SIG-M5 treated with dmso at 0.1 percent for 504 hours (cell line): Measurements from ENCODE around the gene FHOD3.
"Not testable (repeated sequence)": the region's sequence is repeated elsewhere in the genome, so short reads cannot be mapped to it uniquely, and the experiment has no call there.

Experiments used
- DNase-seq: peaks from one replicate; lab custom pipeline; 2025; ENCODE audit not compliant: unreplicated experiment; lab: John Stamatoyannopoulos, UW

FHOD3 gene

DNA sequence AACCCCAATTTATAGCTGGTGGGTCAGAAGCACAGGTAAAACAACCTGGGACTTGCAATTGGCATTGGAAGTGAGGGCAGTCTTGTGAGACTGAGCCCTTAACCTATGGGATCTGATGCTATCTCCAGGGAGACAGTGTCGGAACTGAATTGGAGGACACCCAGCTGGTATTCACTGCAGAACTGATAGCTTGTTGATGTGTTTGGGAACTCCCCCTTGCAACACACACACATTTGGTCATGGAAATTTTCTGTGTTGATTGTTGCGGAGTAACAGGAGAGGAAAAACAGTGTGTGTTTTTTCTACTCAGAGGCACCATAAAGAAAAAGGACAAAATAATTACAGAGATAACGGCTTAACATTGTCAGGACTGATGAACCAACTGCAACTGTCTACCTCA lies 515.2 kb downstream of the FHOD3 start:
- DNase-seq, result no peak

DNA sequence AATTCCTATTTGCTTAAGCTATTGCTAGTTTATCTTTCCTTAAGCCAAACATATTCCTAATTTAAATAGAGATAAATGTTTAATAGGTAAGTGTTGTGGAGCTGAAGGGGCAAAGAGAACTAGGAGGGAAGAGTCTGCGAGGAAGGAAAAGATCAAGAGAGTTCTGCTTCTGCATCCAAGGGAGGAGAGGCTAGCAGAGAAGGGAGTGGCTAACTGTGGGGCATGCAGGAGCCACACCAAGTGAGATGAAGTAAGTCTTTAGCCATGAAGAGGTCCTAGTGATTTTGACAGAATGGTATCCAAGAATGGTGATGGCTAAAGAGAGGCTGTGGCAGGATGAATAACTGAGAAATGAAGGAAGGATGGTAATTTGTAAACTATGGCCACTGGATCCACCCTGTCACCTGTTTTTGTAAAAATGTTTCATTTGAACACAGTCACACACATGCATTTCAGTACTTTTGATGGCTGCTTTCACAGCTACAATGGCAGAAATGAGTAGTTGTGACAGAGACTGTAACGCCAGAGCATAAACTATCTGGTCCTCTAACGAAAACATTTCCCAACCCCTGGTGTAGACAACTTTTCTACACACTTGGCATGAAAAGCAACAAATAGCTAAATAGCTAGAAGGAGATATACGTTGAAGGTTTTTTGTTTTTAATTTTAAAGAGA lies 515.7 kb downstream of the FHOD3 start:
- DNase-seq, result no peak

DNA sequence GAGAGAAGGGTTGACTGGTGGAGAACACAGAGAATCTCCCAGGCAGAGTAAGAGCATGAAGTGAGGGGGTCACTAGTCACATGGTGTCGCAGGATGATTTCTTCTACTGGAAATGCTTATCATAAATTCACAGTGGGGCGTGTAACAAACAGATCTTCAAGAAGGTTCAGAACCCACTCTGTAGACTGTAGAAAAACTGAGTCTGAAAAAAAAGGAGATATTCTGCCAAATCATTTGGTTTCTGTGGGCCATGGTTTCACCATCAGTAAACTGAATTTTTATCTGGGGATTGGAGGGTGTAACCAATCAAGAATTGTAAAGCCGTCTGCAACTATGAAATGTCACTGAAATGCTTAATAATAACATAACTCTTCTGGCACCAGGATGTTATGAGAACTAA lies 516.3 kb downstream of the FHOD3 start:
- DNase-seq, result no peak

DNA sequence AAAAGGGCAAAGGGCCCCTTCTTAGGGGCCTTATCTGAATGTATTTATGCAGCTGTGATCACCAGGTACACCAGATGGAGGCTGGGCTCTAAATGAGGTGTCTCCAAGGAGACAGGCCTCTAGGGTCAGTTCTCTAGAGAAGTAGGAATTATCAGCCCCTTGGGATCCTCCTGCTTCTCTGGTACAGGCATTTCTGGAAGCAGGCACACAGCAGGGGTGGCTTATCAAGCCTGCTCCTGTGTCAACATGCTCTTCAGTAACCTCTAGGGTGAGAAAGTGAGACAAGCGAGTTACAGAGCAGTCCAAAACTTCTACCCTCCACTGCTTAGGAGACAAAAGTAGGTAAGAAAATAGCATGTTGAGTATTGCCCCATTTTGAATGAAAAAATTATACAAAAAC lies 517.5 kb downstream of the FHOD3 start:
- no peak for DNase-seq

DNA sequence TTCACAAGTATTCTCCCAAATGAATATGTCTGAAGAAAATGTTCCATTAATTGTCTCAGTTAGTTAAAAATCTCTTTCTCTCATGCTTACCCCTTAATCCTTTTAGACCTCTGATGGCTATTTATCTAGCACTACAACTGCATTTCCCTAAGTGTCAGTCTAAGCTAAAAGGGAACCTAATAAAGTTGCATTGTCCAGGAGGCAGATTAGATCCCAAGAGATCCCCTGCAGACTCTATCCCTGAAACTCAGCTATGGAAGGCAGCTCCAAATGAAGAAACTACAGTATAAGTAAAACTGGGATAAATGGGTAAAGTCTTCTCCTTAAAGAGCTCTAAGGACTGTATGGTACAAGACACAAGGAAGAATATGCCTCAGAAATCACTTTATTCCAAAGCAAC lies 518.6 kb downstream of the FHOD3 start:
- DNase-seq, result not testable (repeated sequence)

DNA sequence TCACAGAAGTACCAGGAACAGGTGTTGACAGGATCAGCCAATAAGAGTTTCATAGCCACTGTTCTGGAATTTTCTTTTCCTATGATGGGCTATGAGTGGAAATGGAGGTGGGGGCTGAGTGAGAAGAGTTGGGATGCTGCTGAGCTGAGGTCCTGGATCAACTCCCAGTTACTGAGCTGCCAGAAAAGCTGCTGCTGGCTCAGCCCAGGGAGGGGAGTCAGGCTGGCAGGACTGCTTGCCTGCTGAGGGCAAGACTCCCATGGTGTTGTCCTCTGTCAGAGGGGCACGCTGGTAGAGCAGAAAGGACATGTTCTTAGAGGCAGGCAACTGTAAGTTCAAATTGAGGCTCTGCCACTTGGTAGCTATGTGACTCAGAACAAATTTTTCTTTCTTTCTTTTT lies 519.5 kb downstream of the FHOD3 start:
- DNase-seq, result no peak

DNA sequence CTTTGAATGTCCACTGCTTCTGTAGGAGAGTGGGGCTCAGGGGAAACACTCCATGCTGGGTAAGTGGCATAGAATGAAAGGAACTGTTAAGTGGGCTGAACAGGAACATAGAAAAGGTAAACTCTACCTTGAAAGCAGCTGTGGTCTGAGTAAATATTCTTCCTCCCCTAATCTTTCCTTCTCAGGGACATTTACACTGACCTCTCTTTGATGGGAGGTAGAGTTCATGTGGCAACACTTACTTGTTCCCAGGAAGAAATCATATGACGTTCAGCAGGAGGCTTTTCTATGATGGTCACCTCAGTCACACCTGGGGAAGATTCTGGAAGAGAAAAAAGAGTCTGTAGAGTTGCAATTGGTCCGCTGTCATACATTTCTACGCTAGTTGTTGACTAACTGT lies 521.1 kb downstream of the FHOD3 start:
- no peak for DNase-seq

DNA sequence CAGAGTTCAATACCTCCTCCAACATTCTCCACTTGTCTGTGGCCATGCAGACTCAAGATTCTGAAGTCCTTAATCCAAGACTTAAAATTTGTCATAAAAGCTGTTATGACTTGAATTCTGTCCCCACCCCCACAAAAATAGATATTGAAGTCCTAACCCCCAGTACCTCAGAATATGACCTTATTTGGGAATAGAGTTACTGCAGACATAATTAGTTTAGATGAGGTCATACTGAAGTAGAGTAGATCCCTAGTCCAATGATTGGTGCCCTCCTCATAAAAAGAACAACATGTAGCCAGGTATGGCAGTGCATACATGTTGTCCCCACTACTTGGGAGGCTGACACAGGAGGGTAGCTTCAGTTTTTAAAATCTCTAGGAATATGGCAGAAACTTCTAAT lies 522.1 kb downstream of the FHOD3 start:
- no peak for DNase-seq

DNA sequence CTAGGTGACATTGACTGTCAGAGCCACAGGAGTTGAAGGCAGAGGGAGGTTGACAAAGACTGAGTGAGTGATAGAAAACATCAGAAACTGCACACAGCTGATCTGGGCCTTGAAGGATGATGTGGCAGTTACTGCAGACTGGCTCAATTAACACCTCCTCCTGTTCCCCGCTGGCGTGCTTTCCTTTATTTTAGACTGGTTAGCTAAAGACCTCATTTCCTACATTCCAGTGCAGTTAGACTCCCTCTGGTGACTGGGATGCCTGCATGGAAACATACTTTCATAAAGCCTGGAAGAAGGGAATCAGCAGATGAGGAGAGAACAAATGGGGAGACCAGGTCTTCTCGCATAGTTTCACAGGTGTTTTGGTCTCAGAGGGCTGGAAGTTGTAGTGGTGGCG lies 524.2 kb downstream of the FHOD3 start:
- DNase-seq, result no peak

DNA sequence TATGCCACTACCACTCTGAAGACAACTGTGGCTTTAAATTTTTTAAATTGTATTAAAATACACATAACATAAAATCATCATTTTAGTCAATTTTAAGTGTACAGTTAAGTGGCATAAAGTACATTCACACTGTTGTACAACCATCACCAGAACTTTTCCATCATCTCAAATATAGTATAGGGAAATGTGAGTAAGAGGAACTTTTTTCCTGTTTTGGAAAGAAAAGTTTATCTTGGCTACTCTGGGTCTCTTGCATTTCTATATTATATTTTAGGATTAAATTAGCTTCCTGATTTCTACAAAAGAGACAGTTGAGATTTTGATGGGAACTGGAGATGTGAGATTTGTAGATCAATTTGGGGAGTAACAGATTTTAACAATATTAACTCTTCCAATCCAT lies 528.0 kb downstream of the FHOD3 start:
- DNase-seq, result no peak

DNA sequence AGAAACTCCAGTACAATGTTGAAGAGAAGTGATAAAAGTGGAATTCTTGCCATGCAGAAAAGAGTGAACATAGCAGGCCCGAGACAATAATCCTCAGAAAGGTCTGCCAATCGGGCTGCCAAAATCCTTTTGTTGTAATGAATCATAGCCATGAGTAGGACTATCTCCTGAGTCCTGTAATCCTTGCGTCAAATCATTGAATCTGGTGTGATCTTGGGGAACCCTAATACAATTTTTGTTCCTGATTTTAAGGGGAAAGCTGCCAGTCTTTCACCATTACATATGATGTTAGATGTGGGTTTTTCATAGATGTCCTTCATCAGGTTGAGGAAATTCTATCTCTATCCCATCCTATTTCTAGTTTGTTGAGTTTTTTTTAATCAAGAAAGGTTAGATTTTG lies 529.0 kb downstream of the FHOD3 start:
- DNase-seq, result no peak

DNA sequence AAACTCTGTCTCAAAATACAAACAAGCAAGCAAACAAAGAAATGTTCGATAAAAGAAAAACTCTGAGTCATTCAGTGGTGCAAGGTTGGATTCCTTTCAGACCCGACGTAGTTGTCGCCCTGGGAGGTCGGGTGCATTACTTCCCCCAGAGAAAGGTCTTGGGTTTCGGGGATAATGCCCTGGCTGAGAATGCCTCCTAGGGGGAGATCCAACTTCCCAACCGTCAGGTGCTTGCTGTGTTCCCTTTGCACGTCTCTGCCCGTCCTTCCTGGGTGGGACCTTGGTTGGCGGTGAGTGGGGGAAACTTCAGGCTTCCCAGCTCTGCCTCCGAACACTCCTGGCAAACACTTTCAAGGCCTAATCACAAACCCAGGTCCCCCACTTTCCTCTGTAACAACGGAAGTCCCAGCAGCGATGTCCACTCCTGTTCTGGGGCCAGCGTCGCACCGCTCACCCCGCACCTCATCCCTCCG lies 530.7 kb downstream of the FHOD3 start:
- peak; percentile 56 for DNase-seq

DNA sequence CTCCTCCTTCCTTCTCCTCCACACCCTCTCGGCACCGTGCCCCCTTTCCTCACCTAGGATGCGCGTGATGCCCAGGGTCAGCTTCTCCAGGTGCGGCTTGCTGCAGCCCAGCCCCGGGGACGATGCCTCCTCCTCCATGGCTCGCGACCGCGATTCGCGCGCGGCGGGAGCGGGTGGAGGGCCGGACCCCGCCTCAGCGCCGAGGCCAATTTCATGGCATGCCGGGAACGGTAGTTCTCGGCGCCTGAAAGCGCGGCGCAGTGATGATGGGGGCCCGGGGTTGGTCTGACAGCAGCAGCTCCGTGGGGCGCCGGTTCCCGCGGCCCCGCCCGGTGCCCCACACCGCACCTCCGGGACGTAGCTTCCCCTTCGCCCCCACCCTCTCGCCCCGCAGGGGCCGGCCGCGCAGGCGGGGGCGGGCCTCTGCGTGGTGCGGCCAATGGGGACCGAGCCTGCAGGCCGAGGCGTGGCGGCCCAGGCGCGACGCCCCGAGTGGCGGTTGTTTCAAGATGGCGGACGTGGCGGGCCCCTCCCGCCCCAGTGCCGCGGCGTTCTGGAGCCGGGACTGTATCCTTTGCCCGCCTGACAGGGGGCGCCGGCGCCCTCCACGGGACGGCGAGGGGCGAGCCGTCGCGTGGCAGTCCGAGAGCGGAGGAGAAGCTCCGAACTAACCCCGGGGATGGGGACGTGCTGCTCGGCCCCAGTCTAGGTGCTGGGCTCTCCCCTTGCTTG lies 531.3 kb downstream of the FHOD3 start, which contains the start of the genes KIAA1328 and TPGS2:
Gene KIAA1328, plus strand, starts transcription at position 498 of the 732 bp plus-strand sequence. Its CDS starts 12 bp downstream, at position 510.
Gene TPGS2, minus strand, starts transcription at position 373 of the 732 bp plus-strand sequence. Its CDS starts 235 bp downstream, at position 138.
- peak; percentile 86 for DNase-seq
